GM12878 (cell line): Measurements from ENCODE around the gene UGT1A8. TPM values are rescaled to one million over a fixed set of nuclear protein-coding genes. Genes with fewer than 3 reads are reported as not detected.

Source experiments
- ATAC-seq: fragments of 200-7000 bp; cut with Tn5 transposase; 3 replicates; pipeline ENCODE4 v1.9.1; 2020; ENCODE audit warnings: mild to moderate bottlenecking, moderate library complexity
- BruUV-seq: library from RNA; stranded (reverse); fragments of 400-500 nt; replicated peaks from 2 replicates; lab custom pipeline; 2021; lab: Mats Ljungman, UMichigan
- CTCF ChIA-PET: fragments of 300-600 bp; sonication (Branson Sonifier 250); formaldehyde crosslinking; extraction: SDS; loops from one replicate; lab custom pipeline; 2021; ENCODE audit warnings: inconsistent platforms; lab: Yijun Ruan, JAX
- POLR2A ChIA-PET: fragments of 350-600 bp; formaldehyde crosslinking; extraction: SDS; loops from one replicate; lab custom pipeline; 2021; ENCODE audit warnings: inconsistent platforms; lab: Charles Lee
- RAD21 ChIA-PET: fragments of 300-600 bp; sonication (Branson Sonifier 250); formaldehyde crosslinking; loops from one replicate; lab custom pipeline; 2023; ENCODE audit warnings: antibody characterized with exemption; ENCODE audit not compliant: unreplicated experiment; lab: Charles Lee
- SMC1A ChIA-PET: fragments of 300-600 bp; sonication (Branson Sonifier 250); formaldehyde crosslinking; loops from one replicate; lab custom pipeline; 2023; ENCODE audit not compliant: unreplicated experiment, uncharacterized antibody; lab: Charles Lee
- DNase-seq: peaks from one replicate; pipeline ENCODE4 v3.0.0-alpha.2; 2011; ENCODE audit warnings: low read depth, low spot score
- FAIRE-seq: peaks from 3 replicates; lab custom pipeline; 2011; peaks lifted over from hg19 to GRCh38; lab: Jason Lieb, UNC
- H2AFZ ChIP-seq: 2 replicates; pipeline ENCODE4 v1.6.0; 2011; ENCODE audit warnings: low read depth, low read length, control low read depth; ENCODE audit not compliant: control insufficient read depth
- H3K27ac ChIP-seq: 2 replicates; pipeline ENCODE4 v1.5.1; 2011; ENCODE audit warnings: control low read depth; ENCODE audit not compliant: control insufficient read depth, insufficient read depth
- H3K27me3 ChIP-seq, 2 experiments: replicated peaks in 1 of 2; 2 replicates each; pipeline versions ENCODE4 v1.6.0 to v1.6.1; 2011; ENCODE audit warnings: low read length in 1 of 2; ENCODE audit not compliant: control insufficient read depth in 2 of 2, insufficient read depth in 2 of 2
- H3K36me3 ChIP-seq, 2 experiments: 2 replicates each; pipeline ENCODE4 v1.5.1; 2011; ENCODE audit warnings: low read length in 1 of 2; ENCODE audit not compliant: control insufficient read depth in 2 of 2, insufficient read depth in 2 of 2
- H3K4me1 ChIP-seq: 2 replicates; pipeline ENCODE4 v1.6.1; 2011; ENCODE audit warnings: mild to moderate bottlenecking, low read length, moderate library complexity, mixed read lengths; ENCODE audit not compliant: control insufficient read depth, insufficient read depth
- H3K4me2 ChIP-seq: 2 replicates; pipeline ENCODE4 v1.6.0; 2011; ENCODE audit warnings: control low read depth; ENCODE audit not compliant: control insufficient read depth, insufficient read depth
- H3K4me3 ChIP-seq: fragments of 200-600 bp; sonication (generic); 2 replicates; pipeline ENCODE4 v1.5.1; 2016
- H3K79me2 ChIP-seq: 2 replicates; pipeline ENCODE4 v1.6.0; 2011; ENCODE audit warnings: low read length; ENCODE audit not compliant: control insufficient read depth, insufficient read depth
- H3K9ac ChIP-seq: 2 replicates; pipeline ENCODE4 v1.8.0; 2011; ENCODE audit warnings: low read length, control low read depth, mixed read lengths; ENCODE audit not compliant: control insufficient read depth, insufficient read depth
- H3K9me3 ChIP-seq: replicated peaks from 3 replicates; pipeline ENCODE4 v1.5.1; 2011; ENCODE audit warnings: mild to moderate bottlenecking, low read length; ENCODE audit not compliant: control insufficient read depth, insufficient read depth
- H4K20me1 ChIP-seq: 2 replicates; pipeline ENCODE4 v1.6.0; 2011; ENCODE audit not compliant: control insufficient read depth, insufficient read depth
- CEBPZ ChIP-seq: fragments of 150-350 bp; IDR thresholded peaks from 2 replicates; pipeline ENCODE4 v1.6.1; 2016; ENCODE audit warnings: low read depth, low read length
- CHD4 ChIP-seq: fragments of 200-600 bp; sonication (generic); IDR thresholded peaks from 2 replicates; pipeline ENCODE4 v1.6.1; 2016; ENCODE audit warnings: mild to moderate bottlenecking
- FOS ChIP-seq: IDR thresholded peaks from 3 replicates; pipeline ENCODE4 v1.6.1; 2011; ENCODE audit warnings: borderline replicate concordance; ENCODE audit not compliant: insufficient read length; ENCODE audit errors: extremely low read depth
- GABPA ChIP-seq: IDR thresholded peaks from 2 replicates; pipeline ENCODE4 v1.6.1; 2014; ENCODE audit warnings: antibody characterized with exemption, low read depth, mild to moderate bottlenecking, inconsistent platforms
- HSF1 ChIP-seq: fragments of 150-350 bp; IDR thresholded peaks from 2 replicates; pipeline ENCODE4 v1.6.1; 2014; ENCODE audit warnings: mild to moderate bottlenecking, low read depth, low read length
- IRF3 ChIP-seq: fragments of 450-650 bp; IDR thresholded peaks from 2 replicates; pipeline ENCODE4 v1.6.1; 2014; ENCODE audit warnings: mild to moderate bottlenecking
- KAT2A ChIP-seq: conservative IDR thresholded peaks from 2 replicates; pipeline ENCODE4 v1.6.1; 2011; ENCODE audit warnings: low read depth, low read length; ENCODE audit not compliant: control insufficient read depth
- MEF2B ChIP-seq: fragments of 450-650 bp; IDR thresholded peaks from 2 replicates; pipeline ENCODE4 v1.6.1; 2018; ENCODE audit warnings: mild to moderate bottlenecking, moderate library complexity; ENCODE audit not compliant: partially characterized antibody, poor library complexity, severe bottlenecking
- MTA3 ChIP-seq: IDR thresholded peaks from 2 replicates; pipeline ENCODE4 v1.6.1; 2012; ENCODE audit warnings: low read length, inconsistent platforms, borderline replicate concordance
- MYB ChIP-seq: fragments of 150-350 bp; IDR thresholded peaks from 2 replicates; pipeline ENCODE4 v1.6.1; 2014; ENCODE audit warnings: mild to moderate bottlenecking, low read depth, low read length, borderline replicate concordance
- PAX5 ChIP-seq: IDR thresholded peaks from 2 replicates; pipeline ENCODE4 v1.6.1; 2011; ENCODE audit warnings: low read depth, low read length, borderline replicate concordance
- PML ChIP-seq: IDR thresholded peaks from 2 replicates; pipeline ENCODE4 v1.6.1; 2012; ENCODE audit warnings: low read length, inconsistent platforms
- POLR2A ChIP-seq: IDR thresholded peaks from 2 replicates; pipeline ENCODE4 v1.6.1; 2011; ENCODE audit warnings: low read depth, mild to moderate bottlenecking, low read length
- SMAD1 ChIP-seq: fragments of 450-650 bp; IDR thresholded peaks from 2 replicates; pipeline ENCODE4 v1.6.1; 2018; ENCODE audit warnings: mild to moderate bottlenecking, low read depth; ENCODE audit not compliant: partially characterized antibody
- SMAD5 ChIP-seq: IDR thresholded peaks from 2 replicates; pipeline ENCODE4 v1.6.1; 2016; ENCODE audit warnings: antibody characterized with exemption, low read depth
- TCF12 ChIP-seq: IDR thresholded peaks from 2 replicates; pipeline ENCODE4 v1.6.1; 2011; ENCODE audit warnings: low read depth, mild to moderate bottlenecking, low read length
- ZNF24 ChIP-seq: fragments of 450-650 bp; IDR thresholded peaks from 2 replicates; pipeline ENCODE4 v1.6.1; 2017; ENCODE audit warnings: antibody characterized with exemption, mild to moderate bottlenecking
- in situ Hi-C: fragments of 300-500 bp; cut with MboI; formaldehyde crosslinking; loops from 9 replicates; pipeline ENCODE4 v1.14.3; 2018; ENCODE audit warnings: mixed read lengths
- intact Hi-C: fragments of 100-400 bp; cut with micrococcal nuclease; formaldehyde crosslinking; loops from one replicate; pipeline ENCODE4 v1.14.2; 2022; ENCODE audit not compliant: unreplicated experiment
- polyA plus RNA-seq, 11 experiments: library from polyadenylated mRNA; depleted of rRNA in 4 of 11; unstranded in 6 of 11; stranded (reverse) in 5 of 11; fragments of >200 nt; fragmentation: Nextera tagmentation in 4 of 11; fragmentation: Illumina TruSeq in 1 of 11; extraction: Ambion mirVana in 4 of 11; extraction: Trizol in 1 of 11; gene quantifications; 1 replicate in 1 of 11; 2 replicates in 10 of 11; pipeline versions ENCODE4 v1.2.1 to v1.2.3, GENCODE V29; 2011 to 2016; ENCODE audit warnings: inconsistent platforms in 2 of 11, missing spikeins in 2 of 11, low read depth in 1 of 11
- total RNA-seq, 4 experiments: library from RNA; depleted of rRNA in 3 of 4; stranded (reverse); fragments of >200 nt in 3 of 4; fragmentation: Illumina TruSeq in 1 of 4; extraction: Trizol in 1 of 4; gene quantifications; 2 replicates each; pipeline versions ENCODE4 v1.2.1 to v1.2.3, GENCODE V29; 2013 to 2021

The UGT1A8 gene
- total and polyA plus RNA-seq, 10 of the 15 experiments (the other 5 are each of a cell fraction or from before 2014, with no cell fraction given): not detected

- ATAC-seq: no peak
- Histone ChIP-seq H3K4me2 (no peak overlapping the region), H2AFZ (no peak overlapping the region), H3K27me3 (no peaks in the 10 kb centered on the region), H3K4me1 (no peaks in the 10 kb centered on the region), H3K79me2 (no peaks in the 10 kb centered on the region), H3K4me3 (no peak overlapping the region), H3K27ac (no peak overlapping the region), H3K9ac (no peak overlapping the region), H3K36me3 (no peaks in the 10 kb centered on the region), H4K20me1 (no peaks in the 10 kb centered on the region), H3K9me3 (peaks cover 2% of the 10 kb centered on the region; the same call in 1 of the 3 replicates)
- SMC1A ChIA-PET: no interaction called here
- CTCF ChIA-PET: no interaction called here
- no peak for TF ChIP-seq HSF1
- TF ChIP-seq PAX5: no peak
- TF ChIP-seq PML: no peak
- no peak for TF ChIP-seq POLR2A
- TF ChIP-seq MYB: no peak
- no peak for TF ChIP-seq CHD4
- TF ChIP-seq ZNF24: no peak
- no peak for TF ChIP-seq GABPA
- TF ChIP-seq FOS: no peak
- TF ChIP-seq MTA3: no peak
- TF ChIP-seq SMAD1: no peak
- no peak for TF ChIP-seq IRF3
- no peak for TF ChIP-seq CEBPZ
- TF ChIP-seq MEF2B: no peak
- no peak for TF ChIP-seq TCF12
- no peak for TF ChIP-seq KAT2A
- no peak for TF ChIP-seq SMAD5
- BruUV-seq: no TSS peak
- POLR2A ChIA-PET: no interaction called here
- RAD21 ChIA-PET: no interaction called here
- FAIRE-seq: no peak
- DNase-seq: no peak
- in situ Hi-C loops: no loop called here
- intact Hi-C loops: no loop called here
Measured at GRCh38 chr2:233658610-233659009, 41.2 kb downstream of the UGT1A8 start.
